B cell (primary cell): ENCODE measurements around the gene DYNC2I2. TPM values are rescaled to one million over a fixed set of nuclear protein-coding genes. Genes with fewer than 3 reads are reported as not detected.

Experiments
- ATAC-seq: fragments of 200-7000 bp; cut with Tn5 transposase; one replicate; pipeline ENCODE4 v1.10.0; 2021; ENCODE audit warnings: low read depth, mild to moderate bottlenecking, moderate number of reproducible peaks, moderate library complexity
- CTCF ChIA-PET: fragments of 350-600 bp; sonication (Branson Sonifier 250); formaldehyde crosslinking; loops from one replicate; lab custom pipeline; 2021; ENCODE audit warnings: antibody characterized with exemption, inconsistent platforms; lab: Charles Lee
- POLR2A ChIA-PET: fragments of 350-600 bp; sonication (Branson Sonifier 250); formaldehyde crosslinking; loops from one replicate; lab custom pipeline; 2021; ENCODE audit warnings: antibody characterized with exemption; lab: Charles Lee
- DNase-seq: peaks from one replicate; pipeline ENCODE4 v3.0.0; 2013
- H2AFZ ChIP-seq: 2 replicates; pipeline ENCODE4 v1.6.1; 2012; ENCODE audit warnings: mild to moderate bottlenecking, low read depth, low read length; ENCODE audit not compliant: insufficient read depth, poor library complexity, severe bottlenecking
- H3K27ac ChIP-seq, 2 donors: 1 replicate in 1 of 2; 2 replicates in 1 of 2; pipeline ENCODE4 v1.5.1; 2012 to 2013; ENCODE audit warnings: low read length in 2 of 2, mild to moderate bottlenecking in 2 of 2, moderate library complexity in 1 of 2
- H3K27me3 ChIP-seq, 4 experiments: fragments of 200-600 bp in 1 of 4; sonication (generic) in 1 of 4; replicated peaks in 1 of 4; 1 replicate in 2 of 4; 2 replicates in 2 of 4; pipeline versions ENCODE4 v1.6.1 to v1.7.0; 2013 to 2016; ENCODE audit warnings: low read length in 3 of 4, mild to moderate bottlenecking in 2 of 4, mixed read lengths in 1 of 4, moderate library complexity in 1 of 4; ENCODE audit not compliant: insufficient read depth in 4 of 4, control insufficient read depth in 3 of 4; ENCODE audit errors: control extremely low read depth in 1 of 4
- H3K36me3 ChIP-seq, 2 experiments: replicated peaks in 1 of 2; 1 replicate in 1 of 2; 2 replicates in 1 of 2; pipeline versions ENCODE4 v1.6.1 to v1.7.1; 2013; ENCODE audit warnings: low read length in 1 of 2; ENCODE audit not compliant: insufficient read depth in 2 of 2, control insufficient read depth in 1 of 2; ENCODE audit errors: control extremely low read depth in 1 of 2, extremely low read depth in 1 of 2
- H3K4me1 ChIP-seq, 2 donors: fragments of 200-600 bp in 1 of 2; sonication (generic) in 1 of 2; 1 replicate in 1 of 2; 2 replicates in 1 of 2; pipeline versions ENCODE4 v1.5.1 to v1.6.1; 2013 to 2017; ENCODE audit warnings: low read length in 2 of 2; ENCODE audit not compliant: control insufficient read depth in 2 of 2, insufficient read depth in 2 of 2
- H3K4me2 ChIP-seq: replicated peaks from 2 replicates; pipeline ENCODE3; 2012; ENCODE audit warnings: mild to moderate bottlenecking, low read depth, low read length; ENCODE audit not compliant: poor library complexity, severe bottlenecking
- H3K4me3 ChIP-seq, 5 experiments: fragments of 200-600 bp in 1 of 5; sonication (generic) in 1 of 5; 1 replicate in 3 of 5; 2 replicates in 2 of 5; pipeline versions ENCODE4 v1.5.1 to v1.7.0; 2011 to 2016; ENCODE audit warnings: low read length in 4 of 5, mild to moderate bottlenecking in 4 of 5, low read depth in 2 of 5, control low read depth in 1 of 5, moderate library complexity in 1 of 5; ENCODE audit not compliant: insufficient read depth in 1 of 5; ENCODE audit errors: control extremely low read depth in 1 of 5, extremely low read depth in 1 of 5
- H3K79me2 ChIP-seq: fragments of 200-600 bp; sonication (generic); one replicate; pipeline ENCODE4 v1.6.0; 2016; ENCODE audit warnings: low read length; ENCODE audit not compliant: control insufficient read depth, insufficient read depth
- H3K9ac ChIP-seq: fragments of 200-600 bp; sonication (generic); 2 replicates; pipeline ENCODE4 v1.6.1; 2017; ENCODE audit warnings: mild to moderate bottlenecking, low read length, moderate library complexity
- H3K9me3 ChIP-seq, 3 donors: one replicate each; pipeline versions ENCODE4 v1.6.1 to v1.7.1; 2013; ENCODE audit warnings: low read length in 2 of 3; ENCODE audit not compliant: control insufficient read depth in 2 of 3, insufficient read depth in 1 of 3; ENCODE audit errors: control extremely low read depth in 1 of 3
- H4K20me1 ChIP-seq: 2 replicates; pipeline ENCODE4 v1.6.0; 2012; ENCODE audit warnings: mild to moderate bottlenecking, low read length; ENCODE audit not compliant: insufficient read depth, control insufficient read depth, poor library complexity, severe bottlenecking
- H3K27ac Mint-ChIP-seq: one replicate; pipeline ENCODE4 v1.8.0; 2021; ENCODE audit warnings: mixed read lengths
- H3K27me3 Mint-ChIP-seq: one replicate; pipeline ENCODE4 v1.8.0; 2021; ENCODE audit warnings: mixed read lengths
- H3K4me1 Mint-ChIP-seq: one replicate; pipeline ENCODE4 v1.8.0; 2021; ENCODE audit warnings: mixed read lengths
- H3K4me3 Mint-ChIP-seq: one replicate; pipeline ENCODE4 v1.8.0; 2021; ENCODE audit warnings: mixed read lengths
- H3K9me3 Mint-ChIP-seq: one replicate; pipeline ENCODE4 v1.8.0; 2022; ENCODE audit warnings: mixed read lengths; ENCODE audit not compliant: insufficient read depth
- EZH2 ChIP-seq: IDR thresholded peaks from 2 replicates; pipeline ENCODE4 v1.6.1; 2012; ENCODE audit warnings: borderline replicate concordance, low read depth, mild to moderate bottlenecking, moderate library complexity, low read length; ENCODE audit not compliant: insufficient read depth, poor library complexity, severe bottlenecking
- WGBS: methylation state at CpG from one replicate; pipeline ENCODE4 v1.1.5; 2013; ENCODE audit warnings: missing lambda C conversion rate; ENCODE audit not compliant: insufficient coverage; 5-methylcytosine and 5-hydroxymethylcytosine counted together
- intact Hi-C: fragments of 100-400 bp; cut with micrococcal nuclease; formaldehyde crosslinking; loops from one replicate; pipeline ENCODE4 v1.10.0; 2022
- polyA plus RNA-seq: library from polyadenylated mRNA; depleted of rRNA; stranded (reverse); fragments of >200 nt; gene quantifications from 2 replicates; pipeline ENCODE4 v1.2.3, GENCODE V29; 2012
- total RNA-seq, 2 donors: library from RNA; stranded (reverse); fragments of 120-200 nt in 1 of 2; gene quantifications; 1 replicate in 1 of 2; 2 replicates in 1 of 2; pipeline versions ENCODE4 v1.2.3 to v1.2.4, GENCODE V29; 2013 to 2022
- TF ChIP-seq, protein P1 (sequence below): fragments of 200-600 bp; IDR thresholded peaks from one replicate; pipeline ENCODE4 v1.8.0; 2022; ENCODE audit warnings: antibody characterized with exemption, mild to moderate bottlenecking

Gene DYNC2I2
- total and polyA plus RNA-seq, 2 donors (not counting 1 experiment from before 2014, with no cell fraction given) = 76.6 to 109 TPM

GRCh38 chr9:128627127-128627715, 29.4 kb downstream of the DYNC2I2 start:
- Mint-ChIP-seq H3K27ac (no peak overlapping the region), H3K4me1 (no peaks in the 10 kb centered on the region), H3K27me3 (no peaks in the 10 kb centered on the region), H3K9me3 (no peaks in the 10 kb centered on the region), H3K4me3 (no peak overlapping the region)
- Histone ChIP-seq H2AFZ (no peak overlapping the region), H3K4me2 (no peak overlapping the region), H3K79me2 (no peaks in the 10 kb centered on the region), H3K9me3 (no peaks in the 10 kb centered on the region), H3K27me3 (no peaks in the 10 kb centered on the region), H3K36me3 (peaks cover 0 to 80% of the 10 kb centered on the region in 2 experiments), H3K27ac (no peak overlapping the region), H3K9ac (no peak overlapping the region), H3K4me3 (no peak overlapping the region), H3K4me1 (no peaks in the 10 kb centered on the region), H4K20me1 (no peaks in the 10 kb centered on the region)
- ChIA-PET CTCF (no interaction called here), POLR2A (no interaction called here)
- TF ChIP-seq EZH2 = no peak
- TF ChIP-seq, protein P1, sequence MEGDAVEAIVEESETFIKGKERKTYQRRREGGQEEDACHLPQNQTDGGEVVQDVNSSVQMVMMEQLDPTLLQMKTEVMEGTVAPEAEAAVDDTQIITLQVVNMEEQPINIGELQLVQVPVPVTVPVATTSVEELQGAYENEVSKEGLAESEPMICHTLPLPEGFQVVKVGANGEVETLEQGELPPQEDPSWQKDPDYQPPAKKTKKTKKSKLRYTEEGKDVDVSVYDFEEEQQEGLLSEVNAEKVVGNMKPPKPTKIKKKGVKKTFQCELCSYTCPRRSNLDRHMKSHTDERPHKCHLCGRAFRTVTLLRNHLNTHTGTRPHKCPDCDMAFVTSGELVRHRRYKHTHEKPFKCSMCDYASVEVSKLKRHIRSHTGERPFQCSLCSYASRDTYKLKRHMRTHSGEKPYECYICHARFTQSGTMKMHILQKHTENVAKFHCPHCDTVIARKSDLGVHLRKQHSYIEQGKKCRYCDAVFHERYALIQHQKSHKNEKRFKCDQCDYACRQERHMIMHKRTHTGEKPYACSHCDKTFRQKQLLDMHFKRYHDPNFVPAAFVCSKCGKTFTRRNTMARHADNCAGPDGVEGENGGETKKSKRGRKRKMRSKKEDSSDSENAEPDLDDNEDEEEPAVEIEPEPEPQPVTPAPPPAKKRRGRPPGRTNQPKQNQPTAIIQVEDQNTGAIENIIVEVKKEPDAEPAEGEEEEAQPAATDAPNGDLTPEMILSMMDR = no peak
- 99% methylated on average over 12 of the region's 15 CpGs for WGBS
- intact Hi-C loops = no loop called here
- no peak for DNase-seq
- ATAC-seq = no peak

DNA sequence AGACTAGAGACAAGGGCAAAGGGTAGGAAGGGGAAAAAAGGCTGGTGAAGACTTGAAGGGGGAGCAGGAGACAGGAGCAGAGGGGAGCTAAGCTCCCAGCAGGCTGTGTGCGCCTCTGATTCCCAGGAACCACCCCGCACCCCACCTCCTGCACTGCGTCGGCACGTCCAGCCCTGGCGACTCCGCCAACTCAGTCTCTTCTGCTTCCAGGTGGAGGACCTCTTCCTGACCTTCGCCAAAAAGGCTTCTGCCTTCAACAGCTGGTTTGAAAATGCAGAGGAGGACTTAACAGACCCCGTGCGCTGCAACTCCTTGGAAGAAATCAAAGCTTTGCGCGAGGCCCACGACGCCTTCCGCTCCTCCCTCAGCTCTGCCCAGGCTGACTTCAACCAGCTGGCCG, 30.5 kb downstream of the DYNC2I2 start:
- intact Hi-C loops = no loop called here
- Mint-ChIP-seq H3K4me3 (no peak overlapping the region), H3K9me3 (no peaks in the 10 kb centered on the region), H3K27ac (no peak overlapping the region), H3K4me1 (no peaks in the 10 kb centered on the region), H3K27me3 (no peaks in the 10 kb centered on the region)
- no peak for TF ChIP-seq EZH2
- TF ChIP-seq, protein P1 = no peak
- ATAC-seq (no peak), DNase-seq (no peak)
- Histone ChIP-seq H3K9ac (no peak overlapping the region), H3K4me3 (no peak overlapping the region), H3K36me3 (peaks cover 0 to 80% of the 10 kb centered on the region in 2 experiments), H3K9me3 (no peaks in the 10 kb centered on the region), H3K79me2 (no peaks in the 10 kb centered on the region), H3K4me1 (no peaks in the 10 kb centered on the region), H3K27ac (no peak overlapping the region), H4K20me1 (no peaks in the 10 kb centered on the region), H2AFZ (no peak overlapping the region), H3K27me3 (no peaks in the 10 kb centered on the region), H3K4me2 (no peak overlapping the region)
- 92% methylated on average over 16 of the region's 16 CpGs for WGBS
- ChIA-PET POLR2A (no interaction called here), CTCF (interaction anchor here (0.6 kb wide), 1 partner anchor 253 kb away, joined by 3 read pairs; no protein-coding TSS in a partner anchor)
